ENCODE measurements around the gene FOXC2.

Gene FOXC2

DNA sequence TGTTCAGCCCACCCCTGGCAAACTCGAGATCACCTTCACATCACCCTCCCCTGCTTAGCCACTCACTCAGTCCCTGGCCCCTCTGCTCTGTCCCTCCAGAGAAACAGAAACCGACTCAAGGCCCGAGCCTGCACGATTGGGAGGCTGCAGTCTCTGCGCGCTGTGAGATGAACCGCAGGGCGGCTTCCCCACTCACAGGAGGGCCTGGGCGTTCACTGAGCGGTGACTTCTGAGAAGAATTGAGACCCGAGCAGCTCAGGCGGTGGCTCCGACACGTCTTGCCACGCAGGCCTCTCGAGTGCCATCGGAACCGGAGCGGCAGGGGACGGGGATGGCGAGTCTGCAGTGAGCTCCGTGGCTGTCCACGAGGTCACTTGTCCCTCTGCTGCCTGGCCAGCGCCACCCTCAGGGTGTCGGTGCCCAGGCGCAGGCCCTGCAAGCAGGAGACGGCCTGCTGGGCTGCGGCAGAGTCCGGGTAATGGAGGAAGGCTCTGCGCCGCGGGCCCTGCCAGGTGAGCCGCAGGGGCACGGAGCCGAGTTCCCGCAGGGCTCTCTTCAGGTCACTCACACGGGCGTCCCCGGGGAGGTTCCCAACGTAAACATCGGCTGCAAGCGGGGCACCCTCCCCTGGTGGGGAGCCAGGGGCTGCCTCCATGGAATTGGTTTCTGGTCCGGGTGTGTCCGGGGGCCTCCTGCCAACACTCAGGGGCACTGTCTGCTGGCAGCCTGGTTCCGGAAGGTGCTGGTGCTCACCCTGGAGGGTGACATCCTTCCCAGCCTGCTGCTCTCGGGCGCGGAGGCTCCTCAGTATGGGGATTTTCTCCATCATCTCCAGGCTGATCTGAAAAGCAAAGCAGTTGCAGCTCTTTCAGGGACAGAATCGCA is 34.7 kb upstream of the FOXC2 start:
- no peak for FAIRE-seq

DNA sequence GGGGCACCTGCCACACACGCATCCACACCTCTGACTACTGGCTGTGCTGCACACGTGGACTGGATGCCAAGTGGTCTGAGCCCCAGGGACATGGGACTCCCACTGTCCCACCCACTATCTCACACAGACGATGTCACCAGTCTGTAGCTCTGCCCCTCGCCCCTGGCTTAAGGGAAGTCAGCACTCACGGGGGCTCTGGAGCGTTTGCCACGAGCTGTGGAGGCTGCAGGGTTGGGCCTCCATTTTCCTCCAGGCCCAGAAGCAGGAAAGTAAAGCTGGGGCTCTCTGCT is 34.2 kb upstream of the FOXC2 start:
- FAIRE-seq = no peak
- no peak for DNase-seq (ENCODE audit: insufficient read length, low spot score)
- no peak for TF ChIP-seq TAF1 (IDR thresholded peaks at IDR 0.05; ENCODE audit: low read depth, low read length)

More for the DNA sequence above, 34.7 kb upstream of the FOXC2 start:
- TF ChIP-seq POLR2A (IDR thresholded peaks at IDR 0.05; ENCODE audit: low read depth, low read length) (no peak), PAX5 (IDR thresholded peaks at IDR 0.05; ENCODE audit: insufficient read depth, low read length, severe bottlenecking) (no peak), POLR2AphosphoS5 (IDR thresholded peaks at IDR 0.05; ENCODE audit: low read depth, low read length) (no peak), POU2F2 (IDR thresholded peaks at IDR 0.05; ENCODE audit: low read depth, low read length) (no peak), TAF1 (IDR thresholded peaks at IDR 0.05; ENCODE audit: low read depth, low read length) (no peak), SPI1 (IDR thresholded peaks at IDR 0.05; ENCODE audit: low read depth, low read length) (no peak)
- DNase-seq (ENCODE audit: insufficient read length, low spot score) = no peak

DNA sequence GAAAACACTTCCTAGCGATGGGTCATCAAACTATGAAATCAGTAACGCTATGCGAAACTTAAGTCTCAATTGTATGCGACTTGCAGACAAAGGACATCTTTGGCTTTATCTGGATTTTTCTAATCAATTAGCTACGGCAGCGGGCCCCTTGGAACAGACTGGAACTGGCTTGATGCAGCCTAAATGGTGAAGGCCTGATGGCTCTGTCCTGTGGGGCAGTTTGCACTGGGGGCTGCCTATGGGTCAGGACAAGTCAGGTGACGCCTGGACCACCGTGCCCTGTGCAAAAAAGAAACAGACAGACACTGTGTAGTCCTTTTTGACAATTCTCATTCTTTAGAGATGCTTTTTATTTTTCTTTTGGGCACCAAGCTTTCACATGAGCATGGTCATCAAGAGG is 33.6 kb upstream of the FOXC2 start:
- DNase-seq (ENCODE audit: insufficient read length, low spot score) = no peak
- no peak for TF ChIP-seq POLR2A (IDR thresholded peaks at IDR 0.05; ENCODE audit: low read depth, low read length)
- TF ChIP-seq POLR2AphosphoS5 (IDR thresholded peaks at IDR 0.05; ENCODE audit: low read depth, low read length) = no peak
- no peak for TF ChIP-seq PAX5 (IDR thresholded peaks at IDR 0.05; ENCODE audit: insufficient read depth, low read length, severe bottlenecking)
- TF ChIP-seq TAF1 (IDR thresholded peaks at IDR 0.05; ENCODE audit: low read depth, low read length) = no peak
- TF ChIP-seq SPI1 (IDR thresholded peaks at IDR 0.05; ENCODE audit: low read depth, low read length) = no peak
- no peak for TF ChIP-seq POU2F2 (IDR thresholded peaks at IDR 0.05; ENCODE audit: low read depth, low read length)
- FAIRE-seq = no peak

DNA sequence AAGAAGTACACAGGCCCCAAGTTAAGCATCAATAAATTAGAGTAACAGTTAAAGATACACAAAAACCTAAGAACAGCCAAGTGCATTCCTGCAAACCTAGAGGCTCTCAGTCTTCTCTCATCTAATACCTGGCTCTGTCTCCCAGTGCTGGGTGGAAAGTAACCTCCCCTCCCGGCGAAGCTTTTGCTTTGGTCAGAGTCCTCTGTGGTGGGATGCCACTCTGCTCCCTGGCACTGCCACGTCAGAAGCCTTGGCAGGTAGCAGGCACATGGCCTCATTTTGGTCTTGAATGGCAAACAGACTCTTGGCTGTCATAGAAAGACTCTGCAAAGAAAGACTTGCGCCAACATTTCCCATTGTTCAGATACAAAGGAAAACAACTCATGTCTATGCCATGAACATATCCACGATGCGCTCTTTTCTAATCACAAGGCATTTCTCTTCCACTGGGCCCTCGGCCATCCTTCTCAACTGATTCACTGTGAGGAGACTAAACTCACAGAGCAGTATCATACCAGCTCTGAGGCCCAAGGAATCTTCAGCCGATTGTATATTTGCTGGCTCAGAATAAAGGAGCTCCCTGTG is 32.8 kb upstream of the FOXC2 start:
- no peak for FAIRE-seq
- no peak for DNase-seq (ENCODE audit: insufficient read length, low spot score)
- TF ChIP-seq POLR2AphosphoS5 (IDR thresholded peaks at IDR 0.05; ENCODE audit: low read depth, low read length) (no peak), POU2F2 (IDR thresholded peaks at IDR 0.05; ENCODE audit: low read depth, low read length) (no peak), TAF1 (IDR thresholded peaks at IDR 0.05; ENCODE audit: low read depth, low read length) (no peak), PAX5 (IDR thresholded peaks at IDR 0.05; ENCODE audit: insufficient read depth, low read length, severe bottlenecking) (no peak)

DNA sequence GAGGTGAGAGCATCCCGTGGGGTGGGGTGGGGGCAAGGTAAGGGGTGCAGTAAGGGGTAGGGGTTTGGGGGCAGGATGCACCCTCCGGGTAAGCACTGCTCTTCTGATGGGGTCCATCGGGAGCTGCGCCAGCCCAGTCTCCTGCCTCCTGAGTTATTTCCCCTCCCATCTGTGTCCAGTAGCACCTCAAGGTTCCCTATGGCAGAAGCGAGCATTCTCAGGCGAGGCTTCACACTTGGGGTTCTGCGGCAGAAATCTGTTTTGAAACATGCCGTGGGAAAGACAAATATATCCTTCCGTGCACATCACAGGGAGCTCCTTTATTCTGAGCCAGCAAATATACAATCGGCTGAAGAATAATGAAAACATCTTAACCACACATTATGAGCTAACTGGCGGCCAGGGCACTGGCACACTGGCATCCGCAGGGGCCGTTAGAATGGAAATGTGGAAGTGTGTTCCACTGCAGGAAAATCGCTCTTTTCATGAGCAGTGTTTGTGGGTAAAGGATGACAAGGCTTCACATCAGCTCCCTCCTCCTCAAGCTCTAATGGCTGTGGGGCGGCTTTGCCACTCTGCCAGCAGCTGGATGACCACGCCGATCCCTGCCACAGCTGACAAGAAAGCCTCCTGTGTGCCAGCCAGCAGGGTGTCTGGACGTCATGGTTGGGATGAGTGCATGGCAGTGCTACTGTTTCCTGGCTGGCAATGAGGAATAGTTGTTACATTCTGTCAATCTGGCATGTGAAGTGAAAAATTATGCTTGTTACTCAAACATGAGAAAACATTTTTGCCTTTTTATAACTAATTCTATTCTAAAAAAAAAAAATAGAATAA is 31.6 kb upstream of the FOXC2 start:
- DNase-seq (ENCODE audit: insufficient read length, low spot score) (no peak), FAIRE-seq (no peak)
- TF ChIP-seq TAF1 (IDR thresholded peaks at IDR 0.05; ENCODE audit: low read depth, low read length) (no peak), PAX5 (IDR thresholded peaks at IDR 0.05; ENCODE audit: insufficient read depth, low read length, severe bottlenecking) (no peak), POLR2A (IDR thresholded peaks at IDR 0.05; ENCODE audit: low read depth, low read length) (no peak), POU2F2 (IDR thresholded peaks at IDR 0.05; ENCODE audit: low read depth, low read length) (no peak), SPI1 (IDR thresholded peaks at IDR 0.05; ENCODE audit: low read depth, low read length) (no peak), POLR2AphosphoS5 (IDR thresholded peaks at IDR 0.05; ENCODE audit: low read depth, low read length) (no peak)

DNA sequence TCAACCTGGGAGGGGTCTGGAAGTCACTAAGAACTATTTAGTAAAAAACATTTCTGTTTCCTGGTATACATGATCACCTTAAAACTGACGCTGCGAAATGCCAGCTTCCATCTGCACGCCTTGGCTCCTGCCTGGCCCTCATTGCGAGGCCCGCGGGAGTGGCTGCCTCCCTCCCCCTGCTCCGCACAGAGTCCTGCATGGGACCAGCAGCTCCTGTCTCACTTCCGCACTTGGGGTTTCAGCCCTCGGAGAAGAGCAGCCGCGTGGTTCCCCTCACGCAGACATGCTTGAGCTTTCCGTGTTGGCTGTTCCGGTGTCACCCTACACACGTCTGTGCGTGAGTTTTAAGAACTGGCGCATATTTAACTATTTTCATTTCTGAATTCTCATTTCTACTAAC is 30.0 kb upstream of the FOXC2 start:
- FAIRE-seq (no peak), DNase-seq (ENCODE audit: insufficient read length, low spot score) (no peak)
- TF ChIP-seq TAF1 (IDR thresholded peaks at IDR 0.05; ENCODE audit: low read depth, low read length) (no peak), POLR2A (IDR thresholded peaks at IDR 0.05; ENCODE audit: low read depth, low read length) (no peak), SPI1 (IDR thresholded peaks at IDR 0.05; ENCODE audit: low read depth, low read length) (no peak), POU2F2 (IDR thresholded peaks at IDR 0.05; ENCODE audit: low read depth, low read length) (no peak), PAX5 (IDR thresholded peaks at IDR 0.05; ENCODE audit: insufficient read depth, low read length, severe bottlenecking) (no peak), POLR2AphosphoS5 (IDR thresholded peaks at IDR 0.05; ENCODE audit: low read depth, low read length) (no peak)

DNA sequence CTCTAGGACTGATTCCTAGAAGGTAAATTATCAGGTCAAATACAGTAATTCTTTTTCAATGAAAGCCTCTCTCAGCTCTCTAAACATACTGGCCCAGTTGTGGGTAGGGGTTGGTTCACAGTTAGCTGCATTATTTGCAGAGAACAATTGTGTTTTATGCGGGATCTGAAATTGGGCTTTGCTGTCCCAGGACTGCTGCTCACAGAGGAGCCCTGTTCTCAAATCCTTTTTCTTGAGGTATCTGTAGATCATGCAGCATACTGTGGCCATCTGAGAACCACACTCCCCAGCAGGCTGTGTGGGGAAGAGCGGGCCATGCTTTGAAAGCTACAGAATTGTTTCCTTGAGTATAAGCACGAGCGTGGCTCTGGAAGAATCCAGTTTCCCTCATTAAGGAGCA is 29.1 kb upstream of the FOXC2 start:
- TF ChIP-seq PAX5 (IDR thresholded peaks at IDR 0.05; ENCODE audit: insufficient read depth, low read length, severe bottlenecking) (no peak), POLR2AphosphoS5 (IDR thresholded peaks at IDR 0.05; ENCODE audit: low read depth, low read length) (no peak), SPI1 (IDR thresholded peaks at IDR 0.05; ENCODE audit: low read depth, low read length) (no peak), POU2F2 (IDR thresholded peaks at IDR 0.05; ENCODE audit: low read depth, low read length) (no peak), TAF1 (IDR thresholded peaks at IDR 0.05; ENCODE audit: low read depth, low read length) (no peak), POLR2A (IDR thresholded peaks at IDR 0.05; ENCODE audit: low read depth, low read length) (no peak)

DNA sequence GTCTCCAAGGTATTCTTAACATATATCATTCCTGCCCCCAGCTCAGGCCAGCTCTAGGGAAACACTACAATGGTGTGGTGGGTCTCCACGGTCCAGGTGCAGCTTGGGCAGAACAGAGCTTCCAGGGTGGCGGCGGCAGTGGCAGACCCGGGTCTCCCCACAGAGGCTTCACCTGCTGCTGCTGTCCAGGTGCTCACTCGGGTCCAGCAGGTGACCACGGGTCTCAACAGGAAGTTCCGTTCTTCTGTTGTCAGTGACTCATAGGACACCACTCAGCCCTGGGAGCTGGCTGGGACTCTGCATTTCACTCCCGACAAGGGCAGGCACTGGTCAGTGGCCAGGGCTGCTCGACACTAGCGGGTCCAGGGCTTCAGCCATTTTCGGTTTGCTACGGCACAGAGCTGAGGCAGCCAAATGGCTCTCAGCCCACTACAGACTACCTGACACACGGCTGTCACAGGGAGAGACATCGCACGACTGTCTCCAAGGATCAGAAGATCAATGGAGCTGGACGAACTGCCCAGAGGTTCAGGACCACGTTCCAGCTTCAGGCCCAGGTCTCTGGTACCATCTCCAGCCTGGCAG is 28.3 kb upstream of the FOXC2 start:
- FAIRE-seq = no peak
- TF ChIP-seq TAF1 (IDR thresholded peaks at IDR 0.05; ENCODE audit: low read depth, low read length) = no peak
- no peak for DNase-seq (ENCODE audit: insufficient read length, low spot score)

More for the DNA sequence above, 29.1 kb upstream of the FOXC2 start:
- no peak for DNase-seq (ENCODE audit: insufficient read length, low spot score)
- FAIRE-seq = no peak

DNA sequence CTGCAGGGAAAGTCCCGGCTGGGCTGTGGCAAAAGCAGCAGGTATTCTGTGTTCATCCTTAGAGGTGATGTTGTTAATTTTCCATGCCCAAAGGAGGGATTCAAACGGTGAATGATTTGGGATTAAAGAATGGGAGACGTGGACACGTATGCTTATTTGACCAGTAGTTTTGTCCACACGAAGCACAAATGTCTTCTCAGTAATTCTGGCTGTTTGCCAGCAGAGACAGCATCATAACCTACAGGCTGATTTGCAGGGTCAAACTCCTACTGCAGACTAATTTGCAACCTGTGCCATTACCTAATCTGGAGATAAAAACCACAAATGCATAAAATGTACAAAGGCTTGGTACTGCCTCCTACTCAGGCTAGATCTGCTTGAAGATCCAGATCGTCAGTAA is 25.7 kb upstream of the FOXC2 start:
- no peak for FAIRE-seq
- DNase-seq (ENCODE audit: insufficient read length, low spot score) = no peak
- no peak for TF ChIP-seq POLR2AphosphoS5 (IDR thresholded peaks at IDR 0.05; ENCODE audit: low read depth, low read length)

DNA sequence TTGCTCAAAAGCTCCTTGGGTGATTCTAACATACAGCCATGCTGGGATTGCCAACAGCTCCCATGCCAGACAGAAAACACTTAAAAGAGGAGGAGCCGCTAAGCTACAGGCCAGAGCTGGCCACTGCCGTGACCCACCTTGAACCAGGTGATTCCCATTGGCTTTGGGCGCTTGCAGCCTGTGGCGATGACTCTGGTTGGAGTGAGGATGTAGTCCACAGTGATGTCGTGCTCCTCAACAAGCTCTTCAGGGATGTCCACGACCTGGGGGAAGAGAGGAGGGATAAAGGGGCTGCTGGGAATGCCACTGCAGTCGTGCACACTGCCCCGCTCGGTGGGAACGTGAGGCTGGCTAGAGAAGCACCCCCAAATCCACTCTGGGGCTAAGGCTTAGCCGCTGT is 25.1 kb upstream of the FOXC2 start:
- FAIRE-seq (no peak), DNase-seq (ENCODE audit: insufficient read length, low spot score) (no peak)
- no peak for TF ChIP-seq TAF1 (IDR thresholded peaks at IDR 0.05; ENCODE audit: low read depth, low read length)
- TF ChIP-seq SPI1 (IDR thresholded peaks at IDR 0.05; ENCODE audit: low read depth, low read length) = no peak
- no peak for TF ChIP-seq POLR2A (IDR thresholded peaks at IDR 0.05; ENCODE audit: low read depth, low read length)
- TF ChIP-seq POU2F2 (IDR thresholded peaks at IDR 0.05; ENCODE audit: low read depth, low read length) = no peak
- no peak for TF ChIP-seq PAX5 (IDR thresholded peaks at IDR 0.05; ENCODE audit: insufficient read depth, low read length, severe bottlenecking)
